Neural cell (in vitro differentiated cells): ENCODE results near the gene PFKFB1. TPM values are rescaled to one million over a fixed set of nuclear protein-coding genes. Genes with fewer than 3 reads are reported as not detected.

Experiments
- H2AFZ ChIP-seq: fragments of 200-600, 300-800 bp; sonication (generic), shearing (Covaris generic); 2 replicates; pipeline ENCODE4 v1.6.0; 2014; ENCODE audit warnings: low read depth, mild to moderate bottlenecking, antibody characterized with exemption, low read length, moderate library complexity
- H3F3A ChIP-seq: fragments of 200-600 bp; shearing (Covaris generic); 2 replicates; pipeline ENCODE4 v1.6.1; 2016; ENCODE audit warnings: mild to moderate bottlenecking, moderate library complexity, mixed read lengths, antibody characterized with exemption, low read length; ENCODE audit not compliant: insufficient read depth, poor library complexity, severe bottlenecking
- H3K27ac ChIP-seq: fragments of 200-600, 300-800 bp; sonication (generic), shearing (Covaris generic); 2 replicates; pipeline ENCODE4 v1.5.1; 2014; ENCODE audit warnings: mild to moderate bottlenecking, low read length, moderate library complexity
- H3K27me3 ChIP-seq: fragments of 300-800, 200-600 bp; sonication (generic), shearing (Covaris generic); 2 replicates; pipeline ENCODE4 v1.6.0; 2014; ENCODE audit warnings: mild to moderate bottlenecking, low read depth, low read length, moderate library complexity; ENCODE audit not compliant: insufficient read depth
- H3K36me3 ChIP-seq: fragments of 300-800, 200-600 bp; sonication (generic), shearing (Covaris generic); 2 replicates; pipeline ENCODE4 v1.5.1; 2014; ENCODE audit warnings: mild to moderate bottlenecking, antibody characterized with exemption, low read length, moderate library complexity; ENCODE audit not compliant: insufficient read depth
- H3K4me2 ChIP-seq: fragments of 300-800, 200-600 bp; sonication (generic), shearing (Covaris generic); 2 replicates; pipeline ENCODE4 v1.6.0; 2014; ENCODE audit warnings: mild to moderate bottlenecking, low read length
- H3K4me3 ChIP-seq: fragments of 300-800, 200-600 bp; sonication (generic), shearing (Covaris generic); 2 replicates; pipeline ENCODE4 v1.5.1; 2014; ENCODE audit warnings: mild to moderate bottlenecking, low read length, moderate library complexity
- H3K79me2 ChIP-seq: fragments of 200-600 bp; shearing (Covaris generic); replicated peaks from 2 replicates; pipeline ENCODE4 v1.6.0; 2014; ENCODE audit warnings: mild to moderate bottlenecking, low read length, moderate library complexity; ENCODE audit not compliant: insufficient read depth
- H3K9ac ChIP-seq: fragments of 300-800, 200-600 bp; sonication (generic), shearing (Covaris generic); 2 replicates; pipeline ENCODE4 v1.6.1; 2016; ENCODE audit warnings: mild to moderate bottlenecking, low read length, mixed read lengths
- H3K9me2 ChIP-seq: fragments of 200-600 bp; shearing (Covaris generic); 2 replicates; pipeline ENCODE4 v1.6.1; 2016; ENCODE audit warnings: mild to moderate bottlenecking, low read length, mixed read lengths; ENCODE audit not compliant: insufficient read depth
- H3K9me3 ChIP-seq: fragments of 200-600, 300-800 bp; sonication (generic), shearing (Covaris generic); 2 replicates; pipeline ENCODE4 v1.6.1; 2016; ENCODE audit warnings: mild to moderate bottlenecking, mixed run types, low read length, moderate library complexity, mixed read lengths
- H4K20me1 ChIP-seq: fragments of 200-600 bp; shearing (Covaris generic); 2 replicates; pipeline ENCODE4 v1.6.1; 2016; ENCODE audit warnings: mild to moderate bottlenecking, mixed run types; ENCODE audit not compliant: insufficient read depth
- EP300 ChIP-seq: fragments of 450-650 bp; conservative IDR thresholded peaks from 2 replicates; pipeline ENCODE4 v1.6.1; 2014; ENCODE audit warnings: antibody characterized with exemption, mild to moderate bottlenecking, moderate library complexity; ENCODE audit not compliant: poor library complexity, severe bottlenecking
- EZH2 ChIP-seq: fragments of 200-600, 300-800 bp; shearing (Covaris generic), sonication (generic); IDR thresholded peaks from 2 replicates; pipeline ENCODE4 v1.6.1; 2014; ENCODE audit warnings: antibody characterized with exemption, low read length, borderline replicate concordance, mild to moderate bottlenecking; ENCODE audit not compliant: insufficient read depth, poor library complexity, severe bottlenecking
- MXI1 ChIP-seq: fragments of 450-650 bp; conservative IDR thresholded peaks from 2 replicates; pipeline ENCODE4 v1.6.1; 2014; ENCODE audit warnings: antibody characterized with exemption, mild to moderate bottlenecking; ENCODE audit not compliant: poor library complexity, severe bottlenecking
- POLR2AphosphoS5 ChIP-seq: IDR thresholded peaks from 2 replicates; pipeline ENCODE4 v1.6.1; 2012
- RAD21 ChIP-seq: fragments of 450-650 bp; conservative IDR thresholded peaks from 2 replicates; pipeline ENCODE4 v1.6.1; 2014; ENCODE audit warnings: antibody characterized with exemption, mild to moderate bottlenecking, moderate library complexity
- SMC3 ChIP-seq: fragments of 450-650 bp; conservative IDR thresholded peaks from 2 replicates; pipeline ENCODE4 v1.6.1; 2014; ENCODE audit warnings: antibody characterized with exemption, mild to moderate bottlenecking, moderate library complexity; ENCODE audit not compliant: poor library complexity
- TAF1 ChIP-seq: IDR thresholded peaks from 2 replicates; pipeline ENCODE4 v1.6.1; 2012; ENCODE audit warnings: low read depth
- polyA plus RNA-seq: library from polyadenylated mRNA; depleted of rRNA; stranded (reverse); fragments of >200 nt; gene quantifications from 2 replicates; pipeline ENCODE4 v1.2.3, GENCODE V29; 2014
- TF ChIP-seq, protein P1 (sequence below): fragments of 450-650 bp; IDR thresholded peaks from 2 replicates; pipeline ENCODE4 v1.5.1; 2014; ENCODE audit warnings: antibody characterized with exemption, mild to moderate bottlenecking, moderate library complexity; ENCODE audit not compliant: poor library complexity, severe bottlenecking
- TF ChIP-seq, protein P2 (sequence below): IDR thresholded peaks from 2 replicates; pipeline ENCODE4 v1.6.1; 2012; ENCODE audit warnings: borderline replicate concordance

The PFKFB1 gene
- polyA plus RNA-seq, 1 donor from 2014 or later = 0.51 TPM

DNA sequence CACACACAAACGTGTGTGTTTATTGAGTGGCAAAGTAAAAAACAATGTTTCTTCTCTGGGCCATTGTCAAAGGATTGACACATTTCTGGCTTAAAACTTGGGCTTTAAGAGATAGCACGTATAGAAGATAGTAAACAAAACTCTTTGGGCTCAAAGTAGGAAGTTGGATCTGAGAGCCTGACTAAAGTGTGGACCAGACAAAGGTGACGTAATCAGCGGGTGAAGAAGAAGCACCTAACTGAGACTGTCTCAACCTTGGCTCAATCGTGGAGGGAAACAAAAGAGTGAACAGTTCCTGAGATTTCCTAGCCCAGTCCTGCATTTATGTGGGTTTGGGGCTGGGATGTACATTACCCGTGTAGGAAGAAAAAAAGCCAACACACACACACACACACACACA lies 13.7 kb downstream of the PFKFB1 start:
- Histone ChIP-seq H3F3A (no peaks in the 10 kb centered on the region), H3K4me3 (no peak overlapping the region), H3K9me2 (no peaks in the 10 kb centered on the region), H3K27ac (no peak overlapping the region), H3K9ac (no peak overlapping the region), H2AFZ (no peak overlapping the region), H3K9me3 (no peaks in the 10 kb centered on the region), H4K20me1 (no peaks in the 10 kb centered on the region), H3K79me2 (no peaks in the 10 kb centered on the region), H3K27me3 (no peaks in the 10 kb centered on the region), H3K36me3 (no peaks in the 10 kb centered on the region), H3K4me2 (no peak overlapping the region)
- TF ChIP-seq RAD21 (no peak), EZH2 (no peak), SMC3 (no peak)
- TF ChIP-seq, protein P1, sequence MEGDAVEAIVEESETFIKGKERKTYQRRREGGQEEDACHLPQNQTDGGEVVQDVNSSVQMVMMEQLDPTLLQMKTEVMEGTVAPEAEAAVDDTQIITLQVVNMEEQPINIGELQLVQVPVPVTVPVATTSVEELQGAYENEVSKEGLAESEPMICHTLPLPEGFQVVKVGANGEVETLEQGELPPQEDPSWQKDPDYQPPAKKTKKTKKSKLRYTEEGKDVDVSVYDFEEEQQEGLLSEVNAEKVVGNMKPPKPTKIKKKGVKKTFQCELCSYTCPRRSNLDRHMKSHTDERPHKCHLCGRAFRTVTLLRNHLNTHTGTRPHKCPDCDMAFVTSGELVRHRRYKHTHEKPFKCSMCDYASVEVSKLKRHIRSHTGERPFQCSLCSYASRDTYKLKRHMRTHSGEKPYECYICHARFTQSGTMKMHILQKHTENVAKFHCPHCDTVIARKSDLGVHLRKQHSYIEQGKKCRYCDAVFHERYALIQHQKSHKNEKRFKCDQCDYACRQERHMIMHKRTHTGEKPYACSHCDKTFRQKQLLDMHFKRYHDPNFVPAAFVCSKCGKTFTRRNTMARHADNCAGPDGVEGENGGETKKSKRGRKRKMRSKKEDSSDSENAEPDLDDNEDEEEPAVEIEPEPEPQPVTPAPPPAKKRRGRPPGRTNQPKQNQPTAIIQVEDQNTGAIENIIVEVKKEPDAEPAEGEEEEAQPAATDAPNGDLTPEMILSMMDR = no peak

DNA sequence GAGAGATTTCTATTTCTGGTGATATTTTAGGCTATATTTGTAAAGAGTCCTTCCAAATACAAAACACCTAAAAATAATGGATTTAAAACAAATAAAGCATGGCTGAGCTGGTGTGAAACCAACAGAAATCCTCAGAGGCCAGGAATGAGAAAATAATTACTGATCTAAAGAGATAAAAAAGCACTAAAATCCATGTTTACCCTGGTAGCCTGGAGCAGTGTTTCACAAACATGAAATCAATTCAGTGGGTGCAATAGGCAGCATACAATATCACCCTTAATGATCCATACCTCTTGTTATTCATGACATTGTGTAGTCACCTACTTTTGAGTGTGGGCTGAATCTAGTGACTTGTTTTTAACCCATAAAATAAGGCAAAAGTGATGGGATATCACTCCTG lies 14.6 kb downstream of the PFKFB1 start:
- Histone ChIP-seq H2AFZ (no peak overlapping the region), H3K4me2 (no peak overlapping the region), H3K27me3 (no peaks in the 10 kb centered on the region), H3K9me3 (no peaks in the 10 kb centered on the region), H3K9ac (no peak overlapping the region), H3K9me2 (no peaks in the 10 kb centered on the region), H3K36me3 (no peaks in the 10 kb centered on the region), H3K79me2 (no peaks in the 10 kb centered on the region), H3K27ac (no peak overlapping the region), H3F3A (no peaks in the 10 kb centered on the region), H4K20me1 (no peaks in the 10 kb centered on the region), H3K4me3 (no peak overlapping the region)
- TF ChIP-seq, protein P1 = no peak
- TF ChIP-seq EZH2 = no peak
- no peak for TF ChIP-seq SMC3
- TF ChIP-seq TAF1 = no peak
- TF ChIP-seq, protein P2, sequence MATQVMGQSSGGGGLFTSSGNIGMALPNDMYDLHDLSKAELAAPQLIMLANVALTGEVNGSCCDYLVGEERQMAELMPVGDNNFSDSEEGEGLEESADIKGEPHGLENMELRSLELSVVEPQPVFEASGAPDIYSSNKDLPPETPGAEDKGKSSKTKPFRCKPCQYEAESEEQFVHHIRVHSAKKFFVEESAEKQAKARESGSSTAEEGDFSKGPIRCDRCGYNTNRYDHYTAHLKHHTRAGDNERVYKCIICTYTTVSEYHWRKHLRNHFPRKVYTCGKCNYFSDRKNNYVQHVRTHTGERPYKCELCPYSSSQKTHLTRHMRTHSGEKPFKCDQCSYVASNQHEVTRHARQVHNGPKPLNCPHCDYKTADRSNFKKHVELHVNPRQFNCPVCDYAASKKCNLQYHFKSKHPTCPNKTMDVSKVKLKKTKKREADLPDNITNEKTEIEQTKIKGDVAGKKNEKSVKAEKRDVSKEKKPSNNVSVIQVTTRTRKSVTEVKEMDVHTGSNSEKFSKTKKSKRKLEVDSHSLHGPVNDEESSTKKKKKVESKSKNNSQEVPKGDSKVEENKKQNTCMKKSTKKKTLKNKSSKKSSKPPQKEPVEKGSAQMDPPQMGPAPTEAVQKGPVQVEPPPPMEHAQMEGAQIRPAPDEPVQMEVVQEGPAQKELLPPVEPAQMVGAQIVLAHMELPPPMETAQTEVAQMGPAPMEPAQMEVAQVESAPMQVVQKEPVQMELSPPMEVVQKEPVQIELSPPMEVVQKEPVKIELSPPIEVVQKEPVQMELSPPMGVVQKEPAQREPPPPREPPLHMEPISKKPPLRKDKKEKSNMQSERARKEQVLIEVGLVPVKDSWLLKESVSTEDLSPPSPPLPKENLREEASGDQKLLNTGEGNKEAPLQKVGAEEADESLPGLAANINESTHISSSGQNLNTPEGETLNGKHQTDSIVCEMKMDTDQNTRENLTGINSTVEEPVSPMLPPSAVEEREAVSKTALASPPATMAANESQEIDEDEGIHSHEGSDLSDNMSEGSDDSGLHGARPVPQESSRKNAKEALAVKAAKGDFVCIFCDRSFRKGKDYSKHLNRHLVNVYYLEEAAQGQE = no peak
- no peak for TF ChIP-seq EP300
- TF ChIP-seq MXI1 = no peak
- TF ChIP-seq RAD21 = no peak
- TF ChIP-seq POLR2AphosphoS5 = no peak
